Caco-2 (cell line): ENCODE results near the gene MSI1. TPM values are rescaled to one million over a fixed set of nuclear protein-coding genes. Genes with fewer than 3 reads are reported as not detected.
A peak's percentile ranks its signal among the peaks of the same experiment; 100 is the strongest.

Source experiments
- BruUV-seq: library from RNA; stranded (reverse); fragments of 400-500 nt; replicated peaks from 2 replicates; lab custom pipeline; 2021; lab: Mats Ljungman, UMichigan
- CTCF ChIA-PET: fragments of 300-600 bp; sonication (Branson Sonifier 250); formaldehyde crosslinking; loops from one replicate; lab custom pipeline; 2022; ENCODE audit warnings: antibody characterized with exemption; lab: Charles Lee
- POLR2A ChIA-PET: fragments of 300-600 bp; sonication (Branson Sonifier 250); formaldehyde crosslinking; loops from one replicate; lab custom pipeline; 2022; ENCODE audit warnings: antibody characterized with exemption; lab: Charles Lee
- DNase-seq, 2 experiments: peaks; one replicate each; pipeline versions ENCODE4 v3.0.0 to v3.0.0-alpha.2; 2020 to 2022
- H3K27me3 ChIP-seq: replicated peaks from 2 replicates; pipeline ENCODE4 v1.6.0; 2011; ENCODE audit warnings: low read length; ENCODE audit not compliant: control insufficient read depth, insufficient read depth
- H3K36me3 ChIP-seq: 2 replicates; pipeline ENCODE4 v1.5.1; 2011; ENCODE audit warnings: low read length; ENCODE audit not compliant: control insufficient read depth, insufficient read depth
- H3K4me1 ChIP-seq: fragments of 250-450 bp; sonication (Bioruptor Pico); 2 replicates; pipeline ENCODE4 v1.5.1; 2020; ENCODE audit warnings: mild to moderate bottlenecking
- H3K4me3 ChIP-seq: 2 replicates; pipeline ENCODE4 v1.5.1; 2011; ENCODE audit warnings: low read depth, mild to moderate bottlenecking, control low read depth, low read length
- H3K9me3 ChIP-seq: fragments of 250-450 bp; sonication (Bioruptor Pico); 2 replicates; pipeline ENCODE4 v1.5.1; 2020; ENCODE audit warnings: mild to moderate bottlenecking, moderate library complexity
- H3K27ac Mint-ChIP-seq: one replicate; pipeline ENCODE4 v1.8.0; 2022; ENCODE audit warnings: mixed read lengths; ENCODE audit not compliant: unreplicated experiment
- H3K27me3 Mint-ChIP-seq: one replicate; pipeline ENCODE4 v1.8.0; 2022; ENCODE audit warnings: mixed read lengths; ENCODE audit not compliant: insufficient read depth, unreplicated experiment
- H3K36me3 Mint-ChIP-seq: one replicate; pipeline ENCODE4 v1.8.0; 2022; ENCODE audit warnings: mild to moderate bottlenecking, mixed read lengths; ENCODE audit not compliant: insufficient read depth, unreplicated experiment
- H3K4me1 Mint-ChIP-seq: one replicate; pipeline ENCODE4 v1.8.0; 2022; ENCODE audit warnings: low read depth, mixed read lengths; ENCODE audit not compliant: unreplicated experiment
- H3K4me3 Mint-ChIP-seq: one replicate; pipeline ENCODE4 v1.8.0; 2022; ENCODE audit warnings: mild to moderate bottlenecking, moderate library complexity, mixed read lengths; ENCODE audit not compliant: unreplicated experiment
- H3K9me3 Mint-ChIP-seq: one replicate; pipeline ENCODE4 v1.8.0; 2022; ENCODE audit warnings: mixed read lengths; ENCODE audit not compliant: unreplicated experiment
- intact Hi-C: fragments of 100-400 bp; cut with micrococcal nuclease; formaldehyde crosslinking; loops from one replicate; pipeline ENCODE4 v1.10.0; 2022; ENCODE audit not compliant: unreplicated experiment
- total RNA-seq: library from RNA; stranded (reverse); gene quantifications from 2 replicates; pipeline ENCODE4 v1.2.3, GENCODE V29; 2022
- TF ChIP-seq, protein P1 (sequence below), 2 experiments: fragments of 200-600 bp in 1 of 2; IDR thresholded peaks; 1 replicate in 1 of 2; 2 replicates in 1 of 2; pipeline versions ENCODE4 v1.5.1 to v1.8.0; 2011 to 2022; ENCODE audit warnings: antibody characterized with exemption in 1 of 2, control low read depth in 1 of 2, inconsistent platforms in 1 of 2, low read depth in 1 of 2, low read length in 1 of 2, mild to moderate bottlenecking in 1 of 2, moderate library complexity in 1 of 2; ENCODE audit not compliant: insufficient read depth in 1 of 2, severe bottlenecking in 1 of 2, unreplicated experiment in 1 of 2

Gene MSI1
- total RNA-seq, 1 experiment from 2014 or later: 24.8 TPM

DNA sequence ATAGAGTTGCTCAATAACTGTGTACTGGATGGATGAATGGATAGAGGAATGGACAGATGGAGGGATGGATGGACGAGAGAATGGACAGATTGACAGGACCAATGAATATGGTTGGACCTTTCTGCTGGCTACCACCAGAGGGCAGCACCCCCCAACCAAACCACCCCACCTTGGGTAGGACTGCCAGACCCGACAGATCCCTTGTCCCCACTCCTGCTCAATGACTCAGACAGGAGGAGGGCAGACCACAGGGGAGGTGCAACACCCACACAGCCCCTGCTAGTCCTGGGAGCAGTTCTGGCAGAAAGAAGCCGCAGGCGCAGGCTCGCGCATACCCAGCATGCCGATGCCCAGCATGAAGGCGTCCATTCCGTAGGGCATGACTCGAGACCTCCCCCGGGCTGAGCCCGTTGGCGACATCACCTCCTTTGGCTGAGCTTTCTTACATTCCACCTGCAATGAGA lies 12.4 kb downstream of the MSI1 start:
- Histone ChIP-seq H3K4me3 (no peak overlapping the region), H3K9me3 (no peaks in the 10 kb centered on the region), H3K27me3 (no peaks in the 10 kb centered on the region), H3K4me1 (no peaks in the 10 kb centered on the region), H3K36me3 (peaks cover 2% of the 10 kb centered on the region)
- H3K36me3 Mint-ChIP-seq: peaks cover 19% of the 10 kb centered on the region
- no peaks in the 10 kb centered on the region for H3K27me3 Mint-ChIP-seq
- TF ChIP-seq, protein P1, sequence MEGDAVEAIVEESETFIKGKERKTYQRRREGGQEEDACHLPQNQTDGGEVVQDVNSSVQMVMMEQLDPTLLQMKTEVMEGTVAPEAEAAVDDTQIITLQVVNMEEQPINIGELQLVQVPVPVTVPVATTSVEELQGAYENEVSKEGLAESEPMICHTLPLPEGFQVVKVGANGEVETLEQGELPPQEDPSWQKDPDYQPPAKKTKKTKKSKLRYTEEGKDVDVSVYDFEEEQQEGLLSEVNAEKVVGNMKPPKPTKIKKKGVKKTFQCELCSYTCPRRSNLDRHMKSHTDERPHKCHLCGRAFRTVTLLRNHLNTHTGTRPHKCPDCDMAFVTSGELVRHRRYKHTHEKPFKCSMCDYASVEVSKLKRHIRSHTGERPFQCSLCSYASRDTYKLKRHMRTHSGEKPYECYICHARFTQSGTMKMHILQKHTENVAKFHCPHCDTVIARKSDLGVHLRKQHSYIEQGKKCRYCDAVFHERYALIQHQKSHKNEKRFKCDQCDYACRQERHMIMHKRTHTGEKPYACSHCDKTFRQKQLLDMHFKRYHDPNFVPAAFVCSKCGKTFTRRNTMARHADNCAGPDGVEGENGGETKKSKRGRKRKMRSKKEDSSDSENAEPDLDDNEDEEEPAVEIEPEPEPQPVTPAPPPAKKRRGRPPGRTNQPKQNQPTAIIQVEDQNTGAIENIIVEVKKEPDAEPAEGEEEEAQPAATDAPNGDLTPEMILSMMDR (IDR thresholded peaks at IDR 0.05; ENCODE audit: insufficient read depth in 1 of 2, low read depth in 1 of 2, low read length in 1 of 2, severe bottlenecking in 1 of 2, unreplicated experiment in 1 of 2): peak; percentile 78 to 84
- no TSS peak for BruUV-seq
- H3K27ac Mint-ChIP-seq: no peak overlapping the region
- H3K4me1 Mint-ChIP-seq: no peaks in the 10 kb centered on the region
- intact Hi-C loops: loop anchor here (1.0 to 2.0 kb wide), 2 partner anchors 74 to 110 kb away; no protein-coding TSS in a partner anchor
- ChIA-PET POLR2A (no interaction called here), CTCF (interaction anchor here (1.0 to 1.4 kb wide), 3 partner anchors 73 to 110 kb away, joined by 3 to 5 read pairs (median 4); no protein-coding TSS in a partner anchor)
- no peaks in the 10 kb centered on the region for H3K9me3 Mint-ChIP-seq
- peak; percentile 84 to 86 for DNase-seq
- no peak overlapping the region for H3K4me3 Mint-ChIP-seq

DNA sequence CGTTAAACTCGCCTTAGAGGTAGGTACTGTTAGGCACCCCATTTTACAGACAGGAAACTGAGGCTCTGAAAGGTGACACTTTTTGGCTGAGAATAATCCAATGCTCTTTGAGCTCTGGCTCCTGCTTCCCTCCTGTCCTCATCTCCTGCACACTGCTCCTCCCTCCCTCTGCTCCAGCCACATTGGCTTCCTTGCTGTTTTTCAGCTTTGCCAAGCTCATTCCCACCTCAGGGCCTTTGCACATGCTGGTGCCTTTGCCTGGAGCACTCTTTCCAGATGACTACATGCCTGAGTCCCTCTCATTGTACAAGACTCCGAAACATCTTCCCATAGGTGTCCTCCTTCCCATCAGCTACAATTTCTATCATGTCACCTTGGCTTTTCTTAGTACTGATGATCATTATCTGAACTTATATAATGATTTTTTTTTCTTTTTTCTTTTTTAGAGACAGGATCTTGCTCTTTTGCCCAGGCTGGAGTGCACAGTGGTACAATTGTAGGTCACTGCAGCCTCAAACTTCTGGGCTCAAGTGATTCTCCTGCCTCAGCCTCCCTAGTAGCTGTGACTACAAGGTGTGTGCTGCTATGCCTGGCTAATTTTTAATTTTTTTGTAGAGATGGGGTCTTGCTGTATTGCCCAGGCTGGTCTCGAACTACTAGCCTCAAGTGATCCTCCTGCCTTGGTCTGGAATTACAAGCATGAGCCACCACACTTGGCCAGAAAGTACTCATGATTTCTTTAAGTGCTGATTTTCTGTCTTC lies 15.2 kb downstream of the MSI1 start:
- intact Hi-C loops: no loop called here
- H3K9me3 Mint-ChIP-seq: no peaks in the 10 kb centered on the region
- TF ChIP-seq, protein P1 (IDR thresholded peaks at IDR 0.05; ENCODE audit: insufficient read depth in 1 of 2, low read depth in 1 of 2, low read length in 1 of 2, severe bottlenecking in 1 of 2, unreplicated experiment in 1 of 2): no peak
- peaks cover 19% of the 10 kb centered on the region for H3K36me3 Mint-ChIP-seq
- ChIA-PET CTCF (interaction anchor here (0.5 to 0.9 kb wide), 4 partner anchors 14 to 227 kb away, joined by 3 to 7 read pairs (median 4); partner anchors contain the start of gene POP5), POLR2A (no interaction called here)
- Histone ChIP-seq H3K9me3 (no peaks in the 10 kb centered on the region), H3K27me3 (no peaks in the 10 kb centered on the region), H3K4me3 (no peak overlapping the region), H3K36me3 (no peaks in the 10 kb centered on the region; the same call in none of the 2 replicates), H3K4me1 (no peaks in the 10 kb centered on the region)
- BruUV-seq: no TSS peak
- no peak for DNase-seq
- no peak overlapping the region for H3K27ac Mint-ChIP-seq
- H3K27me3 Mint-ChIP-seq: no peaks in the 10 kb centered on the region
- no peaks in the 10 kb centered on the region for H3K4me1 Mint-ChIP-seq
- H3K4me3 Mint-ChIP-seq: no peak overlapping the region

DNA sequence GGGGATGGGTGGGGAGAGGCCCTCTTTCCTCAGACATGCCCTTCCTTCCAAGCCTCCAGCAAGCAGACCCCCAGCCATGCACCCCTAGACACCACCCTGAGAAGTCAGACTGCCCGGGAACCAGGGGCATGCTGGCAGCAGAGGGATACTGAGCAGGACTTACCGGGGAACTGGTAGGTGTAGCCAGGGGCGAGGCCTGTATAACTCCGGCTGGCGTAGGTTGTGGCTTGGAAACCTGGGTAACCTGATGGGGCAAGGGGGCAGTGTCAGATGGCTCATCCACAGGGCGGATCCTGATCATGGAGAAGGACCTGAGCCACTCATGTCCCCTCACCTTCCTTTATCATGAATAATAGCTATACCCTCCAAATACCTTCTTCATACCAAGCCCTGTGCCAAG lies 15.8 kb downstream of the MSI1 start:
- POLR2A ChIA-PET: no interaction called here

More for the DNA sequence above, 15.8 kb downstream of the MSI1 start:
- Histone ChIP-seq H3K4me1 (no peaks in the 10 kb centered on the region), H3K36me3 (no peaks in the 10 kb centered on the region; the same call in none of the 2 replicates), H3K4me3 (no peak overlapping the region), H3K27me3 (no peaks in the 10 kb centered on the region), H3K9me3 (no peaks in the 10 kb centered on the region)
- H3K4me1 Mint-ChIP-seq: no peaks in the 10 kb centered on the region
- H3K4me3 Mint-ChIP-seq: no peak overlapping the region
- intact Hi-C loops: no loop called here
- no peak overlapping the region for H3K27ac Mint-ChIP-seq
- no peaks in the 10 kb centered on the region for H3K27me3 Mint-ChIP-seq
- H3K9me3 Mint-ChIP-seq: no peaks in the 10 kb centered on the region
- BruUV-seq: no TSS peak
- H3K36me3 Mint-ChIP-seq: peaks cover 17% of the 10 kb centered on the region
- CTCF ChIA-PET: interaction anchor here (0.6 to 0.9 kb wide), 3 partner anchors 14 to 228 kb away, joined by 3 to 7 read pairs (median 3); partner anchors contain the start of gene POP5
- TF ChIP-seq, protein P1 (IDR thresholded peaks at IDR 0.05; ENCODE audit: insufficient read depth in 1 of 2, low read depth in 1 of 2, low read length in 1 of 2, severe bottlenecking in 1 of 2, unreplicated experiment in 1 of 2): no peak
- no peak for DNase-seq
